ENCODE measurements around the gene DAZAP1.
A peak's percentile ranks its signal among the peaks of the same experiment; 100 is the strongest.
"Not testable (repeated sequence)": the region's sequence is repeated elsewhere in the genome, so short reads cannot be mapped to it uniquely, and the experiment has no call there.

Gene DAZAP1

GRCh38 chr19:1411255-1412191 is 4.1 kb downstream of the DAZAP1 start:
- peak; percentile 33 for DNase-seq

- no peak for DNase-seq
Measured at GRCh38 chr19:1412323-1412923, 5.0 kb downstream of the DAZAP1 start.

- no peak for DNase-seq
Measured at GRCh38 chr19:1412995-1413800, 5.8 kb downstream of the DAZAP1 start.

GRCh38 chr19:1416014-1416841 is 8.8 kb downstream of the DAZAP1 start:
- no peak for DNase-seq

DNA sequence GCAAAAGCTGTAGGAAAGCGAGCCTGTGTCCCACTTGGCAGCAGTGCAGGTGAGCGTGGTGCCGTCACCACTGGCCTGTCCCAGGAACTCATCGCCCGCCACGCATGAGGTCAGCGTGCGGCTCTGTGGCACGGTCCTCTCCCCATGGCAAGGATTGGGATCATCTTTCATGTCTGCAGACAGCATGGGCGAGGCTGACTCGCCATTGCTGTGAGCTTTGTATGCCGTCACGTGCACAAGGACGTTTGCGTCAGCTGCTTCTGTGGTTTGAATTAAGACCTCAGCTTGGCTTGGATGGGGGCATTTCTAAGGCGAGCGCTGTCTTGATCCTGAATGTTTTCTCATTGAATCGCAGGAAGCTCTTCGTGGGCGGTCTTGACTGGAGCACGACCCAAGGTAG is 9.8 kb downstream of the DAZAP1 start:
- DNase-seq = no peak

- no peak for DNase-seq
Measured at GRCh38 chr19:1417681-1418495, 10.5 kb downstream of the DAZAP1 start.

- DNase-seq = no peak
Measured at GRCh38 chr19:1418496-1418775, 11.1 kb downstream of the DAZAP1 start.

GRCh38 chr19:1418951-1419738 is 11.8 kb downstream of the DAZAP1 start:
- no peak for DNase-seq

- DNase-seq = not testable (repeated sequence)
Measured at GRCh38 chr19:1420085-1420484, 12.7 kb downstream of the DAZAP1 start.

GRCh38 chr19:1420590-1420989 is 13.2 kb downstream of the DAZAP1 start:
- DNase-seq = no peak

- no peak for DNase-seq
Measured at GRCh38 chr19:1421218-1421957, 14.0 kb downstream of the DAZAP1 start.

DNA sequence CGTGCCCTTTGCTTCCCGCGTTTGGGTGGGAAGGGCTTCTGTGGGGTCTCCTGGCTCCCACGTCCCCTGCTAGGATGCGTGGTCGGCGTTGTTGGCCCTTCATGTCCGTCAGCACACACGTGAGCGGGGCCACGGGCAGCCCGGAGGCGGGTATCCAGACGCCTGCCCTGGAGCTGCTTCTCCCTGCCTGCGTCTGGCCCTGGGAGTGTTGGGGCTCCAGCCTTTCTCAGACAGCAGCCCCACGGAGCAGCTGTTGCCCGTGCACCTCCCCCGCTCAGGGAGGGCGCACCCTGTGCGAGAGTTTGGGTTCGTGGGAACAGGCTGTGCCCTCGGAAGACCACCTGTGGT is 14.5 kb downstream of the DAZAP1 start:
- no peak for DNase-seq

- DNase-seq = no peak
Measured at GRCh38 chr19:1422360-1422759, 15.0 kb downstream of the DAZAP1 start.

DNA sequence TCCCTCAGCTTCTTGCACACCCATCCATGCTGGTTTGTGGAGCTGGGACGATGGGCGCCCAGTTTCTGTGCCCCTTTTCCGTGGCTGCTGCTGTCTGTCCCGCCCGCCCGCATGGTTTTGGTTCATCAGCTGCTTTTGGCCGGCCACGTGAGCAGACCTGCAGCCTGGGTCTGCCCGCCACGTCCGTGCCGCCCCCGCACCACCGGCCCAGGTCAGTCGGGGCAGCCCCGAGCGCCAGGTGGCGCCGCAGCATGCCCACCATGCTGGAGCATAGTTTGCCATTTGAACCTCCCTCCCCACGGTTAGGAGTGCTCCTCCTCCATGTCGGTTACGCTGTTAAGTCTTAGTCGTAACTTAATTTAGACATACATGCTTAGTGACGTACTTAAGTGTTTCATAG is 15.6 kb downstream of the DAZAP1 start:
- no peak for DNase-seq

GRCh38 chr19:1423436-1424191 is 16.2 kb downstream of the DAZAP1 start:
- DNase-seq = no peak

- DNase-seq = no peak
Measured at GRCh38 chr19:1424192-1424955, 17.0 kb downstream of the DAZAP1 start.

DNA sequence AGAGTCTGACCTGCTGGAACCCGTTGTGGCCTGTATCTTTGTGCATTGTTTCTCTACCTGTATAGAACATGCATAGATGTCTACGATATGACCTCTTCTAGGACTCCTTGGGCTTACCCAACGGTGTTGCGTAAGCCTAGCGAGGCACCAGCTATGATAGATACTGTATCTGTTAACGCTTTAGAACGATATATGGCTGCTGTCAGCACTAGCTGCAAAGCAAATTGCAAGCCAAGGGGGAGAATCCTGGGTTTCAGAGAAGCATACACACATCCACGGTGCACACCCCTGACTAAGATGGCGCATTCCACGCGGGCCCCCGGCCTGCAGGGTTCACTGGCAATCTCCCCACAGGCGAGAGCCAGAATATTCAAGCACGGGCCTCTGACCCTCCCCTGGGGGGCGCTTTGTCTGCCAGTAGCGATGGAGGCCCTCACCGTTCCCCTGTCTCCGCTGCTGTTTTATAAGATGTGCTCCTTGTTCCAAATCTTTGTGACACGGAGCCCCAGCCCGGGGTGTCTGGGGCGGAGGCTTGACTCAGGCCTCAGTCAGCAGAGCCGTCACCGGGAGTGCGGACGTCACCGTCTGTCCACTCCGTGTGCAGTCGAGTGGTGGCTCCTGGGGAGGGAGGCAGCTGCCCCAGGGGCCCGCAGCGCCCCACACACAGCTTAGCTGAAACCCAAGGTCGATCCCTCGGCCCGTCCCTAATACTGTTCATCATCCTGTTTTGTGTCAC is 17.9 kb downstream of the DAZAP1 start:
- no peak for DNase-seq

DNA sequence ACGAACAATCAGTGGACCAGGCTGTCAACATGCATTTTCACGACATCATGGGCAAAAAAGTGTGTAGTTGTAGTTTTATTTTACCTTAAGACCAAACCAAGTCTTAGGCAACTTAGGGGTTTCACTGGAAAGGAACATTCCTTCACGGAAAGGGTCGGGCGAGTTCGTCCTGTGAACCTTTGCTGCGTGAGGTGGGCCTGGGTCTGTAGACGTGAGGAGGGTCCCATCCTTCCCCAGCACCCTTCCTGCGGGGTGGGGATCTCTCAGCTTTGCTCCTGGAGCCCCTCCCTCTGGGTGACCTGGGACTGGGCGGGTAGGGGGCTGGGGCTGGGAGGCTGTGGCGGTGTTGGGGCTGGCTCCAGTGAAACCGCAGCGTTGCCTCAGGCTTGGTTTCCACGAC is 18.5 kb downstream of the DAZAP1 start:
- DNase-seq = no peak
